GM12878 (cell line): ENCODE data around the gene EOMES.

Source experiments
- EP300 ChIP-seq, 2 experiments: fragments of 150-350 bp in 1 of 2; IDR thresholded peaks; 2 replicates each; pipeline ENCODE4 v1.6.1; 2011 to 2012; ENCODE audit warnings: low read depth in 2 of 2, low read length in 2 of 2, borderline replicate concordance in 1 of 2, improper control_type of control experiment in 1 of 2, inconsistent platforms in 1 of 2; ENCODE audit not compliant: control insufficient read depth in 1 of 2
- POLR2A ChIP-seq: IDR thresholded peaks from 2 replicates; pipeline ENCODE4 v1.6.1; 2011; ENCODE audit warnings: low read depth, mild to moderate bottlenecking, low read length
- SPI1 ChIP-seq: IDR thresholded peaks from 2 replicates; pipeline ENCODE4 v1.6.1; 2011; ENCODE audit warnings: low read depth, mild to moderate bottlenecking, low read length, moderate library complexity, borderline replicate concordance; ENCODE audit not compliant: insufficient read depth
- SREBF2 ChIP-seq: IDR thresholded peaks from 2 replicates; pipeline ENCODE4 v1.6.1; 2012; ENCODE audit warnings: mild to moderate bottlenecking, low read length
- TAF1 ChIP-seq: IDR thresholded peaks from 2 replicates; pipeline ENCODE4 v1.6.1; 2011; ENCODE audit warnings: mild to moderate bottlenecking, low read depth, low read length, borderline replicate concordance
- TF ChIP-seq, protein P1 (sequence below), 3 experiments: IDR thresholded peaks in 2 of 3; conservative IDR thresholded peaks in 1 of 3; 2 replicates each; pipeline ENCODE4 v1.5.1; 2011; ENCODE audit warnings: low read depth in 3 of 3, low read length in 3 of 3, mild to moderate bottlenecking in 3 of 3, control low read depth in 2 of 3, moderate library complexity in 2 of 3, inconsistent platforms in 1 of 3, mixed read lengths in 1 of 3; ENCODE audit not compliant: control insufficient read depth in 2 of 3, insufficient read depth in 1 of 3; ENCODE audit errors: extremely low read depth in 1 of 3
- TF ChIP-seq, protein P2 (sequence below): IDR thresholded peaks from 2 replicates; pipeline ENCODE4 v1.6.1; 2012; ENCODE audit warnings: low read depth, low read length, improper control_type of control experiment

DNA sequence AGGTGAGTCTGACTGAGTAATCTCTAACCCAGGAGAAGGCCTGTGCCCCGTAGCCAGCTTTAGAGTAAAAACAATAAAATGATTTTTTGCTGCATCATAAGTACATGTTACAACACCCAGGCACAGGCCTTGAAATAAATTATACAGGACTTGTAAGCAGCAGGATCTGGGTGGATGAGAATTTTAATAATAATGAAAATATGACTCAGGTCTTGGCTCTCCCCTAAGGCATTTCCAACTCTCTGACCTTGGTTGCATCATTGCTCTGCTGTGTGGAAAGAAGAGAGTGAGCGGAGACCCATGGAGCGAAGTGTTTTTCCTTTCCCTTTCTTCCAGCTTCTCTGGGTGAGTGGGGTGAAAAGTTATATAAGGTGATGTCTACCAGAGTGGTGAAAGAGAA, 44.6 kb downstream of the EOMES start:
- TF ChIP-seq SREBF2 (no peak), TAF1 (no peak), SPI1 (no peak), POLR2A (no peak), EP300 (IDR thresholded peaks at IDR 0.05; ENCODE audit: borderline replicate concordance in 1 of 2, control insufficient read depth in 1 of 2, low read depth in 2 of 2, low read length in 2 of 2) (no peak)
- TF ChIP-seq, protein P1, sequence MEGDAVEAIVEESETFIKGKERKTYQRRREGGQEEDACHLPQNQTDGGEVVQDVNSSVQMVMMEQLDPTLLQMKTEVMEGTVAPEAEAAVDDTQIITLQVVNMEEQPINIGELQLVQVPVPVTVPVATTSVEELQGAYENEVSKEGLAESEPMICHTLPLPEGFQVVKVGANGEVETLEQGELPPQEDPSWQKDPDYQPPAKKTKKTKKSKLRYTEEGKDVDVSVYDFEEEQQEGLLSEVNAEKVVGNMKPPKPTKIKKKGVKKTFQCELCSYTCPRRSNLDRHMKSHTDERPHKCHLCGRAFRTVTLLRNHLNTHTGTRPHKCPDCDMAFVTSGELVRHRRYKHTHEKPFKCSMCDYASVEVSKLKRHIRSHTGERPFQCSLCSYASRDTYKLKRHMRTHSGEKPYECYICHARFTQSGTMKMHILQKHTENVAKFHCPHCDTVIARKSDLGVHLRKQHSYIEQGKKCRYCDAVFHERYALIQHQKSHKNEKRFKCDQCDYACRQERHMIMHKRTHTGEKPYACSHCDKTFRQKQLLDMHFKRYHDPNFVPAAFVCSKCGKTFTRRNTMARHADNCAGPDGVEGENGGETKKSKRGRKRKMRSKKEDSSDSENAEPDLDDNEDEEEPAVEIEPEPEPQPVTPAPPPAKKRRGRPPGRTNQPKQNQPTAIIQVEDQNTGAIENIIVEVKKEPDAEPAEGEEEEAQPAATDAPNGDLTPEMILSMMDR (IDR thresholded peaks at IDR 0.05 in 2 of 3, conservative IDR thresholded peaks at IDR 0.05 in 1 of 3; ENCODE audit: control insufficient read depth in 2 of 3, extremely low read depth in 1 of 3, insufficient read depth in 1 of 3, low read depth in 3 of 3, low read length in 3 of 3) = no peak
- TF ChIP-seq, protein P2, sequence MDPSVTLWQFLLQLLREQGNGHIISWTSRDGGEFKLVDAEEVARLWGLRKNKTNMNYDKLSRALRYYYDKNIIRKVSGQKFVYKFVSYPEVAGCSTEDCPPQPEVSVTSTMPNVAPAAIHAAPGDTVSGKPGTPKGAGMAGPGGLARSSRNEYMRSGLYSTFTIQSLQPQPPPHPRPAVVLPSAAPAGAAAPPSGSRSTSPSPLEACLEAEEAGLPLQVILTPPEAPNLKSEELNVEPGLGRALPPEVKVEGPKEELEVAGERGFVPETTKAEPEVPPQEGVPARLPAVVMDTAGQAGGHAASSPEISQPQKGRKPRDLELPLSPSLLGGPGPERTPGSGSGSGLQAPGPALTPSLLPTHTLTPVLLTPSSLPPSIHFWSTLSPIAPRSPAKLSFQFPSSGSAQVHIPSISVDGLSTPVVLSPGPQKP = no peak
